HepG2 (cell line): Measurements from ENCODE around the gene KCNJ1. TPM values are rescaled to one million over a fixed set of nuclear protein-coding genes. Genes with fewer than 3 reads are reported as not detected.

Experiments
- ATAC-seq: fragments of 200-7000 bp; cut with Tn5 transposase; 3 replicates; pipeline ENCODE4 v1.9.1; 2020; ENCODE audit warnings: mild to moderate bottlenecking, moderate library complexity
- BruUV-seq: library from RNA; stranded (reverse); fragments of 400-500 nt; replicated peaks from 2 replicates; lab custom pipeline; 2021; lab: Mats Ljungman, UMichigan
- CTCF ChIA-PET: fragments of 300-600 bp; formaldehyde crosslinking; extraction: SDS; loops from one replicate; lab custom pipeline; 2021; ENCODE audit warnings: low total read pairs, inconsistent platforms, low intra/inter-chr PET ratio; lab: Yijun Ruan, JAX
- POLR2A ChIA-PET: fragments of 350-600 bp; sonication (Branson Sonifier 250); formaldehyde crosslinking; loops from one replicate; lab custom pipeline; 2020; ENCODE audit warnings: antibody characterized with exemption, inconsistent platforms; lab: Yijun Ruan, JAX
- DNase-seq: peaks from one replicate; pipeline ENCODE4 v3.0.0-alpha.2; 2015; ENCODE audit warnings: low spot score
- FAIRE-seq: peaks from 3 replicates; lab custom pipeline; 2011; peaks lifted over from hg19 to GRCh38; lab: Jason Lieb, UNC
- H2AFZ ChIP-seq: one replicate; pipeline ENCODE4 v1.6.1; 2011; ENCODE audit warnings: low read length, inconsistent platforms
- H3K27ac ChIP-seq: fragments of 300-600 bp; 3 replicates; pipeline ENCODE4 v1.8.0; 2011; ENCODE audit warnings: mixed run types, mild to moderate bottlenecking, mixed read lengths, low read length, inconsistent platforms; ENCODE audit not compliant: insufficient read depth; ENCODE audit errors: extremely low read length
- H3K27me3 ChIP-seq, 2 experiments: fragments of 200-600 bp in 1 of 2; 2 replicates in 1 of 2; 3 replicates in 1 of 2; pipeline versions ENCODE4 v1.6.0 to v1.8.0; 2011; ENCODE audit warnings: low read length in 2 of 2, mild to moderate bottlenecking in 2 of 2, moderate library complexity in 2 of 2, inconsistent platforms in 1 of 2; ENCODE audit not compliant: insufficient read depth in 2 of 2, control insufficient read depth in 1 of 2
- H3K36me3 ChIP-seq, 2 experiments: fragments of 200-600 bp in 1 of 2; replicated peaks in 1 of 2; 2 replicates in 1 of 2; 3 replicates in 1 of 2; pipeline versions ENCODE4 v1.5.1 to v1.8.0; 2011; ENCODE audit warnings: low read length in 2 of 2, inconsistent platforms in 1 of 2; ENCODE audit not compliant: insufficient read depth in 2 of 2, control insufficient read depth in 1 of 2
- H3K4me1 ChIP-seq: 2 replicates; pipeline ENCODE4 v1.5.1; 2012; ENCODE audit warnings: low read length, inconsistent platforms; ENCODE audit not compliant: insufficient read depth
- H3K4me2 ChIP-seq: 2 replicates; pipeline ENCODE4 v1.6.0; 2011; ENCODE audit warnings: low read depth, low read length, inconsistent platforms
- H3K4me3 ChIP-seq, 3 experiments: fragments of 200-600 bp in 1 of 3; sonication (generic), shearing (Covaris generic) in 1 of 3; replicated peaks in 1 of 3; 2 replicates each; pipeline ENCODE4 v1.5.1; 2011 to 2016; ENCODE audit warnings: low read length in 3 of 3, inconsistent platforms in 2 of 3, low read depth in 2 of 3, mild to moderate bottlenecking in 2 of 3, control low read depth in 1 of 3, mixed read lengths in 1 of 3; ENCODE audit not compliant: insufficient read depth in 1 of 3
- H3K79me2 ChIP-seq: one replicate; pipeline ENCODE4 v1.6.1; 2011; ENCODE audit warnings: low read length, inconsistent platforms; ENCODE audit not compliant: insufficient read depth
- H3K9ac ChIP-seq: 2 replicates; pipeline ENCODE4 v1.6.0; 2011; ENCODE audit warnings: mild to moderate bottlenecking, low read depth, low read length, inconsistent platforms; ENCODE audit not compliant: insufficient read depth
- H3K9me3 ChIP-seq: 2 replicates; pipeline ENCODE4 v1.5.1; 2012; ENCODE audit warnings: mild to moderate bottlenecking, low read length
- H4K20me1 ChIP-seq: 2 replicates; pipeline ENCODE4 v1.6.0; 2011; ENCODE audit warnings: inconsistent platforms, mild to moderate bottlenecking, low read length, moderate library complexity; ENCODE audit not compliant: insufficient read depth
- ATF7-NPFF ChIP-seq: sonication (generic); formaldehyde crosslinking; IDR thresholded peaks from 2 replicates; pipeline ENCODE4 v1.8.1; 2023; ENCODE audit warnings: mild to moderate bottlenecking, low read depth, missing genetic modification reagents, moderate library complexity
- DPF2 ChIP-seq: sonication (generic); formaldehyde crosslinking; IDR thresholded peaks from 2 replicates; pipeline ENCODE4 v1.4.0; 2020; ENCODE audit warnings: mild to moderate bottlenecking, low read depth, missing genetic modification reagents, borderline replicate concordance
- MEIS2 ChIP-seq: sonication (generic); formaldehyde crosslinking; IDR thresholded peaks from 2 replicates; pipeline ENCODE4 v1.9.0; 2021; ENCODE audit warnings: mild to moderate bottlenecking, missing genetic modification reagents
- NFKBIZ ChIP-seq: IDR thresholded peaks from 2 replicates; pipeline ENCODE4 v1.6.1; 2018; ENCODE audit warnings: missing genetic modification reagents, missing compliant biosample characterization
- NFRKB ChIP-seq: fragments of 450-650 bp; IDR thresholded peaks from 2 replicates; pipeline ENCODE4 v1.6.1; 2017
- ZNF12 ChIP-seq: sonication (generic); formaldehyde crosslinking; IDR thresholded peaks from 2 replicates; pipeline ENCODE4 v1.5.0; 2020; ENCODE audit warnings: missing genetic modification reagents
- ZNF333 ChIP-seq: sonication (generic); formaldehyde crosslinking; IDR thresholded peaks from 2 replicates; pipeline ENCODE4 v1.4.0; 2020; ENCODE audit warnings: mild to moderate bottlenecking, missing genetic modification reagents, borderline replicate concordance
- ZNF441 ChIP-seq: sonication (generic); formaldehyde crosslinking; IDR thresholded peaks from 2 replicates; pipeline ENCODE4 v1.7.0; 2021; ENCODE audit warnings: missing genetic modification reagents, borderline replicate concordance
- ZNF883 ChIP-seq: sonication (generic); formaldehyde crosslinking; IDR thresholded peaks from 2 replicates; pipeline ENCODE4 v1.5.1; 2020; ENCODE audit warnings: mild to moderate bottlenecking, missing genetic modification reagents; ENCODE audit errors: not compliant biosample characterization
- WGBS: methylation state at CpG from one replicate; pipeline ENCODE4 v1.1.6; 2017; ENCODE audit warnings: low lambda C conversion rate; 5-methylcytosine and 5-hydroxymethylcytosine counted together
- in situ Hi-C: cut with HindIII; loops from 2 replicates; pipeline ENCODE4 v1.10.0; 2017; ENCODE audit warnings: low pct_unique_long_range_greater_than_20kb; ENCODE audit not compliant: extremely low pct_ligation_motif_present
- intact Hi-C: fragments of 100-400 bp; cut with micrococcal nuclease; formaldehyde crosslinking; loops from one replicate; pipeline ENCODE4 v1.10.0; 2022; ENCODE audit not compliant: unreplicated experiment
- polyA plus RNA-seq, 8 experiments: library from polyadenylated mRNA; depleted of rRNA in 3 of 8; stranded (reverse) in 7 of 8; unstranded in 1 of 8; fragments of >200 nt; fragmentation: Illumina TruSeq in 4 of 8; extraction: Trizol in 4 of 8; gene quantifications; 2 replicates each; pipeline versions ENCODE4 v1.2.1 to v1.2.3, GENCODE V29; 2011 to 2016; ENCODE audit warnings: low read depth in 4 of 8, missing spikeins in 1 of 8, mixed read lengths in 1 of 8; ENCODE audit not compliant: insufficient read depth in 1 of 8
- total RNA-seq, 5 experiments: library from RNA; depleted of rRNA; stranded (reverse); fragments of >200 nt; fragmentation: Illumina TruSeq; extraction: Trizol; gene quantifications; 2 replicates each; pipeline ENCODE4 v1.2.3, GENCODE V29; 2016; ENCODE audit warnings: low read depth in 1 of 5
- TF ChIP-seq, protein P1 (sequence below): sonication (generic); formaldehyde crosslinking; IDR thresholded peaks from 2 replicates; pipeline ENCODE4 v1.4.0; 2020; ENCODE audit warnings: missing genetic modification reagents

The KCNJ1 gene
- total and polyA plus RNA-seq, 2 of the 13 experiments (the other 11 are each of a cell fraction or from before 2014, with no cell fraction given): not detected

DNA sequence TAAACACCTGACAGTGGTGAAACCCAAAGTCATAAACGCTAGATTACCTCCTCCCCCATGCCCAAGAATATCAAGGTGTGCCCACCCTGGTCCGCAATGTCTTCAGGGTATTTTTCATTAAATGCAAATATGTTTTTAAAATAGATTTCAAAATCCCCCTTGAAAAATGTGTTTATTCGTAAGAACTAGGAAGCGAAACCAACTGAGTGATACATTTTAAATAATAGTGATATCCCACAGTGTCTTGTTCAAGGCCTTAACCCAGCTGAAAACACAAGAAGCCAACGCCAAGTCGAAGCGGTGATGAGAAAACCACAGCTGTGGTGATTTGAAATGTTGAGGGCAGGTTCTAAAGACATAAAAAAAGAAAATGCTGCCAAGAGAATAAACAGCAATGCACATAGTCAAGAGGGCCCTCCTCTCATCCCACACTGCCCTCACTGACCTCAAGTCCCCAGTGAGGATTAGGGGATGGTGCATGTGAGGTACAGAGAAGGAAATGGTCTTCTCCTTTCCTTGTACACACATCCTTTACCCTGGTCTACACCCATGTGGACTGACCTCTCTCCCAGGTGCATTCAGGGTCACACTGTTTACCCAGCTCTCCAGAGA, 25.5 kb downstream of the KCNJ1 start:
- CTCF ChIA-PET: no interaction called here
- H4K20me1 ChIP-seq: no peaks in the 10 kb centered on the region
- WGBS: 41% methylated on average over 7 of the region's 7 CpGs
- no peaks in the 10 kb centered on the region; a peak in 1 of 5 replicates for H3K27me3 ChIP-seq
- in situ Hi-C loops (no loop called here), intact Hi-C loops (no loop called here)
- no peak for FAIRE-seq
- H3K4me2 ChIP-seq: no peak overlapping the region
- H3K36me3 ChIP-seq: no peaks in the 10 kb centered on the region
- H3K4me1 ChIP-seq: no peaks in the 10 kb centered on the region
- H3K9ac ChIP-seq: no peak overlapping the region
- H3K9me3 ChIP-seq: no peaks in the 10 kb centered on the region
- H2AFZ ChIP-seq: no peak overlapping the region
- POLR2A ChIA-PET: no interaction called here
- no peak overlapping the region for H3K27ac ChIP-seq
- no peaks in the 10 kb centered on the region for H3K79me2 ChIP-seq
- BruUV-seq: no TSS peak
- no peak overlapping the region for H3K4me3 ChIP-seq
- no peak for ATAC-seq
- TF ChIP-seq NFRKB: no peak
- no peak for TF ChIP-seq ATF7-NPFF (CRISPR knock-in tag)
- no peak for TF ChIP-seq DPF2
- TF ChIP-seq MEIS2 (CRISPR knock-in tag): no peak
- no peak for TF ChIP-seq ZNF441 (CRISPR knock-in tag)
- no peak for TF ChIP-seq NFKBIZ (CRISPR knock-in tag)
- TF ChIP-seq, protein P1, sequence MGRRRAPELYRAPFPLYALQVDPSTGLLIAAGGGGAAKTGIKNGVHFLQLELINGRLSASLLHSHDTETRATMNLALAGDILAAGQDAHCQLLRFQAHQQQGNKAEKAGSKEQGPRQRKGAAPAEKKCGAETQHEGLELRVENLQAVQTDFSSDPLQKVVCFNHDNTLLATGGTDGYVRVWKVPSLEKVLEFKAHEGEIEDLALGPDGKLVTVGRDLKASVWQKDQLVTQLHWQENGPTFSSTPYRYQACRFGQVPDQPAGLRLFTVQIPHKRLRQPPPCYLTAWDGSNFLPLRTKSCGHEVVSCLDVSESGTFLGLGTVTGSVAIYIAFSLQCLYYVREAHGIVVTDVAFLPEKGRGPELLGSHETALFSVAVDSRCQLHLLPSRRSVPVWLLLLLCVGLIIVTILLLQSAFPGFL (CRISPR knock-in tag): no peak
- no peak for TF ChIP-seq ZNF12 (CRISPR knock-in tag)
- TF ChIP-seq ZNF883 (CRISPR knock-in tag): no peak
- TF ChIP-seq ZNF333 (CRISPR knock-in tag): no peak
- no peak for DNase-seq
